Dedifferentiated amniotic fluid mesenchymal stem cell (primary cell): ENCODE results near the gene NR2C2.
A peak's percentile ranks its signal among the peaks of the same experiment; 100 is the strongest.

Source experiments
- DNase-seq: peaks from one replicate; pipeline ENCODE4 v3.0.0-alpha.2; 2016; ENCODE audit errors: extremely low spot score

The NR2C2 gene

DNA sequence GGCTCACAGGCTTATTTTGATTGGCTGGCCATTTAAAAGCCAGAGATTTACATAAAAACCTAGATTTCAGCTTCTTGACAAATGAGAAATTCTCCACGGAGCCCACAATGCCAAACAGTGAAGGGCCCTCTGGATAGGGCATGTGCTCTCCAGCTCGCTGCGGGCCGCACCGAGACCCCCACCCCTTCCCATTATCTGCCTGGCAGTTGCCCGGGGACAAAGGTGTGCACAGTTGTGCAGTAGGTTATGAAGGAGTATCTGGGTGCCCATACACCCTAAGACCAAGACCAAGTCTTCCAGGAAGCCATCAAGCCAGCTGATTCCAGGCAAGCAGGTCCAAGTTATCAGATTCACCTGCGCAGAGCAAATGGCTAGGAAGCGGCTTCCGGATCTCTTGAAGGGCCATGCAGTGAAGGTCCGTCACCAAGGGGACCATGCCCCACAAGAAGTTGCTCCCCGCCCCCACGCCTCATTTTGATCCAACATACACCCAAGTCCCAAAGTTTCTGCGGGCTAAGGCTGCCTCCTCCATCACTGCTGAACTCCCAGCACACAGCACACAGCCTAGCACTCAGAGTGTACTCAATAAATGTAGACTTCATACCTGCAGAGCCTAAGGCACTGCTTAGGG lies 116.4 kb downstream of the NR2C2 start:
- no peak for DNase-seq

DNA sequence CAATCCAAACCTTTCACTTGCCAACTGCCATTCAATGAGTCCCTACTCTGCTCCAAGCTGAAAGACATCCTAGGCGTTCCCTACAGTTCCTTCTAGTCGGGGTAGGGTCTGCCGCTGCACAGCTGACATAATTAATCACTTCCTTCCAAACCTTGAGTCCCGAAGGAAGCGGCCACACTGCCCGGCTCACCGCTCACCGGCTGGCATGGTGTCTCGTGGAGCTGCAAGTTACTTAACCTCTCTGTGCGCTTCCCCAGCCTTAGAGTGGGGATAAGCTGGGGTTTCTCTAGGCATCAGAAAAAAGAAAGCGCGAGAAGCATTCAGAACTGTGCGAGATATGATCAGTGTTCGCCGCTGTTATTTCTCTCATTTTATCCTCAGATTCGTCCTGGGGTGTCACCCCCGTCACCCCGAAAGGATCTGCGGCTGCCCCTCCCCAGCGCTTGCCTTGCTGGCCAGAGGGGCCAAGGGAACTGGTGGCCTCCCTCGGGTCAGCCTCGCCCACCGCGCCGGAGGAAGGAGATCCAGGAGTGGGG lies 117.0 kb downstream of the NR2C2 start:
- DNase-seq, result peak; percentile 26

DNA sequence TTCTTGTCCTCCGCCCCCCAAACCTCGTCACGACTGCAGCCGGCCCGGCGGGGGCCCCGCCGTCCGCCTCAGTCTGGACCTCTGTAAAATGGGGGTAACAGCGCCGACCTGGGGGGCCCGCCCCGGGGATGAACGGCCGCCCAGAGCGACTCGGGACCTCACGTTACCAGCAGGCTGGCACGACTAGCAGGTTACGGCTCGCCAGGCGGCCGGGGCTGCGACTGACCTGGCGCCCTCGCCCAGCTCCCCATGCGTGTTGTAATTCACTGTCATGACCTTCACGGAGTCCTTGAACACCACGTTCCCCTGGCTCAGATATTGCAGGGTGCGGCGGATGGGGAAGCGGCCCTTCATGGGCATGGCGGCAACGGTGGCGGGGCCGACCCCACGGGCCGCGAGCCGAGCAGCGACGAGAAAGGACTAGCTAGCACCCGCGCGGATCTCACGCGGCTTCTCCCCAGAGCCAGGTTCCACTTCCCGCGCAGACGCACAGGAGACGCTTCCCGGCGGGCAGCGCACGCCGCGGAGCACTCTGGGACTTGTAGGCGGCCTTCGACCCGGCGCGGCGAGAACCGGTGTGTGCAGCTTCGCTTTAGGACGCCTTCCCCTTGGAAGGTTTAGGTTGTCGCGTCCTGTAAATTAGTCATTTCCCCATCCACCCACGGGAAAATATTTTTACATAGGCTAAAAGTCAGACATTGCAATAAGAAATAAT lies 117.6 kb downstream of the NR2C2 start, which contains the start of gene MRPS25:
TSS of gene MRPS25 (minus strand) at position 481 of the 715 bp plus-strand sequence. CDS start at position 360, 121 bp downstream.
- peak; percentile 94 for DNase-seq

DNA sequence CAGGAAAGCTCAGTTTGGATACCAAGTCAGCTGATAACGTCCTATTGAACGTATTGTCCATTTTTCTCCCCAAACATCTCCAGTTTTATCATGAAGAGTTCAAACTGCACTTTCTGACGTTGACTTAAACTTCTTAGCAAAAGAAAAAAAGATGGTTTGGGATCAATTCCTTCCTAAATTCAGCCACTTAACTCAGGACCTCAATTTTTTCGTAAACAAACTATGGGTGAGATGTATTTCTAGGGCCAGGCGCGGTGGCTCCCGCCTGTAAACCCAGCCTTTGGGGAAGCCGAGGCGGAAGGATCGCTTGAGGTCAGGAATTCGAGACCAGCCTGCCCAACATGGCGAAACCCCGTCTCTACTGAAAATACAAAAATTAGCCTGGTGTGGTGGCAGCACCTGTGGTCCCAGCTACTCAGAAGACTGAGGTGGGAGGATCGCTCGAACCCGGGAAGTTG lies 118.2 kb downstream of the NR2C2 start:
- DNase-seq, result no peak

DNA sequence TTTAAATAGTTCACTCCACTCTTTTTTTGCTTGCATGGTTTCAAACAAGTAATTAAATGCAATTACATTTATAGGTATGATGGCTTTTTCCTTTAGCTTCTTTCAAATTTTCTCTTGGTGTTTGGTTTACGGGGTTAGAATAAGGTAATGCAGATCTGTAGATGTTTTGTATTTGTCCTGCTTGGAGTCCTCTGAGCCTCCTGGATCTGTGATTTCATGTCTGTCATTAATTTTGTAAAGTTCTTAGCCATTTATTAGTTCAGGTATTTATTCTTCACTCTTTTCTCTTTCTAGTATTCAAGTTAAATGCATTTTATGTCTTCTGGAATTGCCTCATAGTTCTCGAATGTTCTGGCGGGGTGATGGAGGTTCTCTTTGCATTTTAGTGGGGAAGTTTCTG lies 119.1 kb downstream of the NR2C2 start:
- DNase-seq, result no peak

DNA sequence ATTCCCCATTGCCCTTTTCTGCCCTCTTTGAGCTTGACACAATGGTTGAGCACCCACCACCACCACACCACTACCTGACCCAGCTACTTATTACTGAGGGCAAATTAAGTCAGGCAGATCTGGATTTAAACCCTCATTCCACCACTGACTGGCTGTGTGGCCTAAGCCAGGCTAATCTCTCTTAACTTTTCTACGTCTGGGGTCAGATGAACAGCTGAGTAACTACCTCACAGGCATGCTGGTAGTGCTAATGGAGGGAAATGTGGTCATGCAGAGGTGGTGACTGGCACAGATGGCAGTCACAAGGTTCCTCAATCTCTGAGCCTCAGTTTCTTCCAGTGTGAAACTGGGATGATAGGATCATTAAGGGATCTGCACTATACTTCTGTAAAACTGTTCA lies 122.1 kb downstream of the NR2C2 start:
- DNase-seq, result no peak

DNA sequence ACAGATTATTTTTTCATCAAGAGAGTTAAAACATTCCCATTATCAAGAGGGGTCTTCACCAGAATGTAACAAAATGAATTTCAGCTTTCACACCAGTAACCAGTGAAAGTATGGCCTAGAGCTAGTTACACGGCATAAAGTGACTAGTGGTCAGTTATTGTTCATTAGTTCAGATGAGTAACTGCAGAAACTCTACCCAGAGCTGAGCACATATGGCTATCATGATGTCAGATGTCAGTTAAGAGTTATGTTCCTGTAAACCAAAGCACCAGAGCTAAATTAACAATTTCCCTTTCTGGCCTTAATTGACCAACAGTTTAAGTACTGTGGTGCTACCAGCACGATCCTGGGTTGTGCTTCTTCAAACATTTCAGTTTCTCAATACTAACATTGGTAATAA lies 124.3 kb downstream of the NR2C2 start:
- DNase-seq, result no peak

DNA sequence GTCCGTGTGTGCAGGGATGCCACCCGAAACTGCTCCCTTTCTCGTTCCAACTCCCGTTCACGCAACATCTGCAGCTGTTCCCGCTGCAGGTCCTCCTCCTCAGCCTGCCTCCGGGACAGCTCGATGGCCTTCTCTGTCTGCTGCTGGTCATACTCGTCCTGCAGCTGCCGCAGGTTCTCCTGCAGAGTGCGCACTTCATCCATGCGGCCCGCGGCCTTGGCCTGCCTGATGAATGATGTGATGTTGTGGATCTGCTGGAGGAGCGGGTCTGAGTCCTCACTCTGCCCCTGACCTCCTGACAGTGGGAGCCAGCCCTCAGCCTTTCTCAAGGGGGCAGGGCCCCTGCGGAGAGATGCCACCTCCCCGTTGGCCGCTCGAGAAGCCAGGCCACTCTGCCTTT lies 127.1 kb downstream of the NR2C2 start:
- DNase-seq, result no peak

DNA sequence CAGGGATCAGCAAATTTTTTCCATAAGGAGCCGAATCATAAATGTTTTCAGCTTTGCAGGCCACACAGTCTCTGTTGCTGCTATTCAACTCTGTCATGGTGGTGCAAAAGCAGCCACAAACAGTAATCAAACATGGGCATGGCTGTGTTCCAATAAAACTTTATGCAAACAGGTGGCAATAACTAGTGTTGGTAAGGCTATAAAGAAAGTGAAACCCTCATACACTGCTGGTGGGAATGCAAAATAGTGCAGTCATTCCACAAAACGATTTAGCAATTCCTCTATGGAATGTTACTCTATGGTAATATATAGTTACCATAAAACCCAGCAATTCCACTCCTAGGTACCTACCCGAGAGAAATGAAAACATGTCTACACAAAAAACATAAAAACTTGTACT lies 131.7 kb downstream of the NR2C2 start:
- DNase-seq, result no peak

DNA sequence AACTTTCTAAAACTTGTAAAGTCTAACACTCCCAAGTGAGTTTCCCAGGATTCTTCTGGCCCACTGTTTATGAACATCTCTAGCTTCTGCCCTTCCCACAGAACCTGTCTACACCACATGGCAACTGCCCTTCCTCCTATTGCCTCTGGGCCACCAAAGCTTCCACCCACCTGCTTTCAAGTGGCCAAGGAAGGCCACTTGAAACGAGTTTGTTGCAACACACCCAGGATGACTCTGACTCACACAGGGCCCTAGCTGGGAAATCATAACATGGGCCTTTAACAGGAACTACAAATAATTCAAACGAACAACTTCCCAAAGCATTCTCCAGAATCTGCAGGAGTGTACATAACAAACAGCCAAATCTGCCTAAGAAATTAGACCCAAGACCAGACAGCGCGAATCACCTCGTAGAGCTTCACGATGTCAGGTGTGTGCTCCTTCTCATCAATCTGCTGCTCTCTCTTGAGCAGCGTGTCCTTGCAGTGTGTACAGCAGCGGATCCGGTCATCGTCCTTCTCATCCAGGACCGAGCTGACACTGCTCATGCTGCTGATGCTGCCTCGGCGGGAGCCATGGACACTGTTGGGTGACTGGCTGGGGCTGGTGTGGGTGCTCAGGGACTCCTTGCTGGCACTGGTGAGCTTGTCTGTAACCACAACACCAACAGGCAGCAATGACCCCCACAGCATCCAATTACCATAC lies 134.7 kb downstream of the NR2C2 start:
- DNase-seq, result no peak

DNA sequence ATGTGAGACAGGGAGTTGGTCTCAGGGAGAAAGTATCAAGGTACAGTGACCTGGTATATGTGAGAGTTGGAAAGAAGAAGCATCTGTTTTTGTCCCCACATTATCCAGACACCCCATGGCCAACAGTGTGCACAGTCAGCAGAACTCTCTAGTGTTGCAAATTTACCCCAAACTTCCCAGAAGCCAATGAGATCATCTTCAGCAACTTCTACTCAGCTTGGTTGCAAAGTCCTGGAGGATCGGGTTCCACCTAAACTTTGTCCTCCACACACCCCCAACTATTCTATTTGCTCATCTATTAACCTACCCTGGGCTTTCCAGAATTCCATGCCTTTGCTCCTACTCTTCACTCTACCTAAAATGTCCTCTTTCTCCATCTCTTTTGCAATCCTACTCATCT lies 135.9 kb downstream of the NR2C2 start:
- no peak for DNase-seq

DNA sequence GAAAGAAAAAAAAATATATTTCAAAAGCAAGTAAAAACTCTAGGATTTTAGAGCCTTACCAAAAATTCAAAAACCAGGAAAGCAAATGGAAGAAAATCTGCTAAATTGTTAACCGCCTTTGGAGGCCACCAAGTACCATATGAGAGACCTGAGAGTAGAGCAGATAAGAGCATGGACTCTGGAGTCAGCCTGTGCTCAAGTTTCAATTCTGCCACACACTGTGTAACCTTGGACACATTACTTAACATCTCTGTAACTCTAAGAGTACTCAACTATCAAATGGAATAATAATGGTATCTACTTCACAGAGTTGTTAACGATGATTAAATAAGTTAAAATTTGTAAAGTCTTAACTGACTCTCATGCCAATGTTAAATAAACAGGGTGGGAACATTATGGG lies 138.9 kb downstream of the NR2C2 start:
- DNase-seq, result no peak

DNA sequence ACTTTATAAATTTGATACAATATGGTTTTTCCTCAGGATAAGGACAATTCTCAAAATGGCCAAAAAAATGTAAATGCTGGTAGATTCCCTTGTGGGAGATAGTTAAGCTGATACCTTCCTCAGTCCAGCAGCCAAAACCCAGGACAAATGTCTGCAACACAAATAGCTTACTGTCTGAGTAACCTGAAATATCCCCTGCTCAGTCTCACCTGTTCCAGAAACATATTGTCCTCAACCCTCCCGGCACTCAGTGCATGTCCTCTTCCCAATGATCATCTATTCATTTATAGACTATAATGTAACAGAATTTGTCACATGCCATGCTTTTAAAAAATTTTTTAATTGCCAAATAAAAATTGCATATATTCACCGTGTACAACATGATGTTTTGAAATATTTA lies 139.3 kb downstream of the NR2C2 start:
- no peak for DNase-seq

DNA sequence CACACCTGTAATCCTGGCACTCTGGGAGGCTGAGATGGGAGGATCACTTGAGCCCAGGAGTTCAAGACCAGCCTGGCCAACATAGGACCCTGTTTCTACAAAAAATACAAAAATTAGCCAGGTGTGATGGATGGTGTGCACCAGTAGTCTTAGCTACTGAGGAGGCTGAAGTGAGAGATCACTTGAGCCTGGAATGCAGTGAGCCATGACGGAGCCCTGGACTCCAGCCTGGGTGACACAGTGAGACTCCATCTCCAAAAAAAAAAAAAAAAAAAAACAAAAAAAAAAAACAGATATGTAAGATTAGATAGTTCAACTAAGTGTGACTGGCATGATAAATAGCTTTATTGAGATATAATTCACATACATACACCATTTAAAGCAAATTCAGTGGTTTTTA lies 141.8 kb downstream of the NR2C2 start:
- no peak for DNase-seq

DNA sequence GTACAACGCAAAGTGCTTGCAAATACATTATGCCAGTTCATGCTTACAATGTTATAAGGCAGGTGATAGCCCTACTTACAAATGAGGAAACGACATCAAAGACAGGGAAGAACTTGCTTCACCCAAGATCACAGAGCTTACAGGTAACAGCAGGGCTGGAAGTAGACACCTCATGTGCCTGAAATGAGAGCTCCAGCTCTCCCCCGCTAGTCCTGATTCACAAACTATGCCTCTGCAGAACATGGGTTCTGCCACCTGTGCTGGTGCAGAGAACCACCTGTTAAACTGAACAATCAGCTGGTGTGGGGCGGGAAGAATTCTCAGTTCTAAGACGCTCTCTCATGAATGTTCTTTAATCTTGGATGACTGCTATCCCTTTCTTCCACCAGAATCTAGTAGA lies 144.2 kb downstream of the NR2C2 start:
- no peak for DNase-seq

DNA sequence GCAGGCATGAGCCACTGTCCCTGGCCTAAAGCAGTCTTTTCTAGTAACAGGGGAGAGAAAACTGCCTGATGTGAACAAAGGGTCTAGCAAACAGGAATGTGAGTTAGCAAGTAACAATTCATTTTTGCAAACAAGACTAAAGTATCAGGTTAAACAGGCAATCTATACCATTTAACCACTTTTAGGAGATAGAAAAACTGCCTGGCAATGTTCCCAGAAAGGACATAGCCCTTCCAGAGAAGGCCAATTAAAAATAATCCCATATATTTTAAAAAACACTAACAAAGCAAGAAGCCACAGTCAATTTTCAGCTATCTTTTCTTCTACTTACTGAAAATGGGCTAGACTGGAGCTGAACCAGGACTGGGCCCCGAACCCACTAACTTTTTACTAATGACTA lies 145.3 kb downstream of the NR2C2 start:
- no peak for DNase-seq

DNA sequence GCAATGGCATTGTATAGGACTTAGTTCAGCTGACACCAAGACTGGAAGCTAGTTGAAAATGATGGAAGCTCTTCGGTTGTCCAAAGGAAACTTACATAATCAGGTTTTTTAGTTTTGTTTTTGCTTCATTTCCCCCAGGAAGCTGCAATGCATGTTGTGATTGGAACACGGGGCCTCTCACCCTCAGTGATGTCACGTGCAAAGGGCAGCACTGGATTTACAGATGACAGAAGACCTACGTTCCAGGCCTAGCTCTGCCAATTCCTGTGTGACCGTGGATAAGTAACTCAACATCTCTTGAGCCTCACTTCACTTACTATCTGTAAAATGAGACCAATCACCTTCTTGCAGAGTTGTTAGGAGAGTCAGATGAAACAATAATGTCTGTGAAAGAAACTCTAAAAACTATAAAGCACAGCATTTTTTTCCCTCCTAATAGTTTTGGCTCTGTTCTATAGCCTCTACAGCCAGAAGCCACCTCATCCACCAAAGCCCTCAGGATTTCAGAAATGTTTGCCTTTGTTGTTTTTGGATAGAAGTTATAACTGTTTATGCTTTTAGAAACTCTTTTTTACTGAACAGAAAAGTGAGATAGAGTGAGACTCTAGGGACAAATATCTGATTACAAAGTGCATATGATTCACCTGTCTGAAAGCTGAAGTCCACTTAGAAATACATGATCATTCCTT lies 146.9 kb downstream of the NR2C2 start:
- no peak for DNase-seq

DNA sequence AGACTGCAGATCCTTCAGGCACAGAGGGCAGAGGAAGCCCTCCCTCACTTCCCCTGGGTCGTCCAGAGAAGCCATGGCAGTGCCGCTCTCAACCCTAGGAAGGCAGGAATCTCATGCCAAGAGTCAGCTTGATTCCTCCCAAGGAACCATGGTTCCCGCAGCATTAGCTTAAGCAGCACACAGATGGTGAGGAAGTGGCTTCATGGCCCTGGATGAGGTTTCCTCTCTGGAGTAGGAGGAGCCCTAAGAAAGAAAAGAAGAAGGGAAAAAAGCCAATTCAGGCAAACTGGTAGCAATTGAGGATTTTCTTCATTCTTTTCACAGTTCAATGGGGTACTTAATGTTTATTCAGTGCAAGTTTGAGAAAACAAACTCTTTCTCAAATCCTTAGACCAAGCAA lies 148.7 kb downstream of the NR2C2 start:
- no peak for DNase-seq

DNA sequence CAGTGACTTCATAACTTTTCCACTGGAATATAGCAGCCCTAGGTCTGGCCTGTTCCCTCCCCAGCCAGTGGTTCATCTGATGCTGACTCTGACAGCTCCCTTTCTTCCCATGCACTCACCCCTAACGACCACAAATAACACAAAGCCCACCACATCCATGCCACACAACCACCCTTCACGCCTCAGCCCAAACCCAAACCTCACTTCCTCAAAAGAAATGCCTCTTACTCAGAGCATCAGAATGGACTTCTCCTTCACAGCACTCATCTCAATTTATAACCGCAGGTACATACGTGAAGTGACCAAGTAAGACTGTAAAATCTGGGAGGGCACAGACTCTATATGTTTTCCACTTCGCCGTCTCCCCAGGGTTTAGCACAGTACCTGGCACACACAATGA lies 150.5 kb downstream of the NR2C2 start:
- DNase-seq, result no peak
